HG03571 (cell line): Measurements from ENCODE around the gene MTMR10.

Experiments
- ATAC-seq: cut with Tn5 transposase; IDR thresholded peaks from one replicate; pipeline ENCODE4 v1.9.1; 2021; ENCODE audit not compliant: unreplicated experiment

The MTMR10 gene

GRCh38 chr15:30962079-30962478 lies 29.3 kb downstream of the MTMR10 start:
- no peak for ATAC-seq

DNA sequence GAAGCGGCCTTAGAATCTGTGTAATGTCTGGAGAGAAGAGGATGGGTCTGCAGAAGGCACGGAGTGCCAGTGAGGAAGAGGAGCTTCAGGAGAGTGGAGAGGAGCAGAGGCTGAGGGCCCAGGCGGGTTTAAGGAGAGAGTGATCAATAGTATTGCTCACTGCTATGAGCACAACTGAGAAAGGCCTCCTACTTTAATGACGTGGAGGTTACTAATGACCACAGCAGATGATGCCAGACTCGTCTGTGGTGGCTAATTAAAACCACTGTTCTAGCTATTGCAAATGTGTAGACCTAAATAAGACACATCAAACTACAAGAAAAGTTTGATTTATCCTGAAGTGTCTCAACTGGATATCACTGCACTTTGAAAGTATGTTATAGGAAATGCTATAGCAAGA lies 33.2 kb downstream of the MTMR10 start:
- ATAC-seq, result no peak

GRCh38 chr15:30956216-30957124 lies 35.0 kb downstream of the MTMR10 start:
- no peak for ATAC-seq

GRCh38 chr15:30954674-30955073 lies 36.8 kb downstream of the MTMR10 start:
- no peak for ATAC-seq

DNA sequence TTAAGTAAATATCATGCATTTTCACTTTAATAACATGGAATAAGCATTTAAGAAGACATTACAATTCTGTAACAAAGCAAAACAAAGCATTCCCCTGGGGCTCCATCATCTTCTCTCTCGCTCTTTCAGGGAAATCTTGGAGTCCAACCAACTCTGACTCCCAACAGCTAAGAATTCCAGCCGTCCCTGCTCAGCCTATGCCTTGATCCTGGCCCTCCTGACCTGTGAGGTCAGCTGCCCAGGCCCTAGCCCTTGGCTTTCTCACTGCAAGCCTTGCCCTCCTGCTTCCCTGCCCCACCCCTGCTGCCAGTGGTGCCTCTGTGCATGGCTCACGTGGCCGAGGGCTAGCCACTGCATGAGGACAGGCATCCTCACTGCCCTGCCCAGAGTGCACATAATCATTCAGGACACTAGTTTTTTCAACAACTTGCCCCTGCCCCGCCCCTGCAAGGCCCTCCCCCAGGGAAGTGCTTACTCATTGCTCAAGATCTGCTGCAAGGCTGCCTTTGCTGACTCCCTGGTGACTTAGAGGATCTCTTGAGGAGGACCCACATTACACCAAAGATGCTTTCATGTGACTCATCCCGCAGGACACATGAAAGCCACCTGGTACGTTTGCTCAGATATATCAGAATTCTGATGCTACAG lies 37.6 kb downstream of the MTMR10 start:
- no peak for ATAC-seq

GRCh38 chr15:30953183-30953582 lies 38.2 kb downstream of the MTMR10 start:
- ATAC-seq, result no peak

DNA sequence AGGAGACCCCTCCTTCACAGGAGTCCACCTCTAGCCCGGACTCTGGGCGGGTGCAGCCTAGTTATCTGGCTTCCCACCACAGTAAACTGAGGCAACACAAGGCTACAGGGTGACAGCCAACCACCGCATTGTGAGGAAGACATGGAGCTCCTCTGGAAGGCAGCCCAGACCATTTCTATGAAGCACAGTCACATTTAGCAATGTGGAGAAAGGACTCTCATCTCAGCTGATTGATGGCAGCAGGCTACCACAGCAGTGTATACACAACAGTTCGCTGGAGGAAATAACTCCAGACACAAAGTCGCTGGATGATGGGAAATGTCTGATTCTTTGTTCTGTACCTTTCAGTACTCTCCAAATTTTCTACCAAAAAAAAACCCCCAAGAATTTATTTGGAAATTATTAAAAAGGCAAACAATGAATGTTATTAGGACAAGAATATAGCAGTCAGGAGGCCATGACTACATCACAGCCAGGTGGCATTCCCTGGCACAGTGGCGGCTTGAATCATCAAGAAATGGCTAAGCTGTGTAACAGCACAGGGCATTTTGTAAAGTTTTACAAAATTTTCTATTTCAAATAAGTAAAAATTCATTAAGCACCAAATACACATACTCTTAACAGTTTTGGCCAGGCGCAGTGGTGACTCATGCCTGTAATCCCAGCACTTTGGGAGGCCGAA lies 47.6 kb downstream of the MTMR10 start:
- no peak for ATAC-seq

DNA sequence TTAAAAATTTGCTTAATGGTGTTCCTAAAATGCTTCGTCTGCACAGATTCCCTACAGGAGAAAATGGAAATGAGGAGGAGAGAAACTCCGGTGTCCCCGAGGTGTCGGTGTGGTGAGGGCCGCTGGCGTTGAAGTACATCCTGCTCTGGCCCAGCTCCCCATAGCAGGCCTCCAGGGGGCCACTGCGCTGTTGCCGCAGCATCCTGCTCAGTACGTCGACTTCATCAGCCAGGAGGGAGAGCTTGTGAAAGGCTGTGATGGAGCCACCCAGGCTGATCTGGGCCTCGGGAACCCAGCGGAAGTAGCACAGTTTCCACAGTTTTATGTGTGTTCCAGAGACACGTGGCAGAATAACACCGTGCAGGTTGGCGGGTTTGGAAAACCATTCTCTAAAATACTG lies 49.9 kb downstream of the MTMR10 start:
- no peak for ATAC-seq

GRCh38 chr15:30940359-30940758 lies 51.1 kb downstream of the MTMR10 start:
- no peak for ATAC-seq

- ATAC-seq, result no peak
Measured at GRCh38 chr15:30939161-30939560, 52.3 kb downstream of the MTMR10 start.

- no peak for ATAC-seq
Measured at GRCh38 chr15:30933293-30933692, 58.1 kb downstream of the MTMR10 start.

GRCh38 chr15:30930422-30930821 lies 61.0 kb downstream of the MTMR10 start:
- ATAC-seq, result no peak

GRCh38 chr15:30929982-30930381 lies 61.4 kb downstream of the MTMR10 start:
- no peak for ATAC-seq

- ATAC-seq, result no peak
Measured at GRCh38 chr15:30929064-30929669, 62.3 kb downstream of the MTMR10 start.

DNA sequence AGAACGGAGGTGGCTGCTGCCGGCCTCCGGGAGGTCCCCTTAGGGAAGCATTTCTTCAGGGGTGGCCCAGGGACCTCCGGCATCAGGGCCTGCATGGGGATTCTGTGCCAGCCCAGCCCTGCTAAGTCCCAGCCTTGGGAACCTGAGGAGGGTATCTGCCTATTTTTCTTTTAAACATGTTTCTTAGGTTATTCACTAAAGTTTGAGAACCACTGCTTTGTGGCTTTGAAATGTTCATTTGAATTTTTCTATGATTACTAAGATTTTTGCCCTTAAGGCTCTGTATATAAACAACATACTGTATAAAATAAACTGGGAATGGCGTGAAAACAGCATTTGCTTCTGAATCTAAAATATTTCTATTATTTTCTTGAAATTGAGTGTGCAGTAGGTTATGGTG lies 63.4 kb downstream of the MTMR10 start:
- no peak for ATAC-seq

DNA sequence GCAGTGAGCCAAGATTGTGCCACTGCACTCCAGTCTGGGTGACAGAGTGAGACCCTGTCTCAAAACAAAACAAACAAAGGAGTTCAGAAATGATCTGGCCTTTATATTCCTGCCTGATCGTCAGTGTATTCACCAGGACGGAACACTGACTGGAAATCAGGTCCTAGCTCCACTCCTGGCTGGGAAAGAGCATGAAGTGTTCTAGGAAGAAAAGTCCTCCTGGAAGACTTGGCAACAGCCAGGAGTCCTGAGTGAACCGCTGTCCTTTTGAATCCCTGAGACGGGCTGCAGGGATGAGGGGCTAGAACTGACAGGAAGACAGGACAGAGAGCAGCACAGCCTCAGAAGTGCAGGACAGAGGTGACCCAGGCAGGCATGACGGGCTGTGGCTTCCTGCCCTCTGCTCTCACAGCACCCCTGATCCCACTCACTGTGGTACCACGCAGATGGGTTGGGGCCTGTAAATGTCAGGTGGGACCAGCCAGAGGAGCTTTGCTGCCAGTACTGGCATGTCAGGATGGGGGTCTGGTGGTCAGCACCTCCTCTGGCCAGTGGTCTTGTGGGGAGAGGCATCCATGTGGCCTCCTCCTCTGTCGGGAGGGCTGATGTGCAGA lies 64.2 kb downstream of the MTMR10 start:
- no peak for ATAC-seq

GRCh38 chr15:30926161-30926560 lies 65.3 kb downstream of the MTMR10 start:
- ATAC-seq, result no peak

GRCh38 chr15:30925686-30926085 lies 65.7 kb downstream of the MTMR10 start:
- ATAC-seq, result no peak

DNA sequence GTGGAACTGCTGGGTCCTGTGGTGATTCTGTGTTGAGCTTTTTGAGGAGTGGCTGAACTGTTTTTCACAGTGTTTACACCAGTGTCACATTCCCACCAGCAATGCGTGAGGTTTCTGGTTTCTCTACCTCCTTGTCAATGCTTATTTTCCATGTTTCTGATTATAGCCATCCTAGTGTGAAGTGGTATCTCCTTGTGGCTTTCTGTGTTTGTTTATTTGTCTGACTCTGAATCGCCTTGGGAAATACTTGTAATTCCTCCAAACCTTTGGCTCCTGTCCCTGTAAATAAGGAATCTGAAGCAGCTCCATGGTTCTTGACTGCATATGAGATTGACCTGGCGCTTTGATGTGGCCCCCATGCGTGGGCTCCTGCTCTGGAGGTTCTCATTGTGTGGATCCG lies 67.1 kb downstream of the MTMR10 start:
- no peak for ATAC-seq

- no peak for ATAC-seq
Measured at GRCh38 chr15:30923429-30923828, 68.0 kb downstream of the MTMR10 start.
